Measurements from ENCODE around the gene SLC22A23.

DNA sequence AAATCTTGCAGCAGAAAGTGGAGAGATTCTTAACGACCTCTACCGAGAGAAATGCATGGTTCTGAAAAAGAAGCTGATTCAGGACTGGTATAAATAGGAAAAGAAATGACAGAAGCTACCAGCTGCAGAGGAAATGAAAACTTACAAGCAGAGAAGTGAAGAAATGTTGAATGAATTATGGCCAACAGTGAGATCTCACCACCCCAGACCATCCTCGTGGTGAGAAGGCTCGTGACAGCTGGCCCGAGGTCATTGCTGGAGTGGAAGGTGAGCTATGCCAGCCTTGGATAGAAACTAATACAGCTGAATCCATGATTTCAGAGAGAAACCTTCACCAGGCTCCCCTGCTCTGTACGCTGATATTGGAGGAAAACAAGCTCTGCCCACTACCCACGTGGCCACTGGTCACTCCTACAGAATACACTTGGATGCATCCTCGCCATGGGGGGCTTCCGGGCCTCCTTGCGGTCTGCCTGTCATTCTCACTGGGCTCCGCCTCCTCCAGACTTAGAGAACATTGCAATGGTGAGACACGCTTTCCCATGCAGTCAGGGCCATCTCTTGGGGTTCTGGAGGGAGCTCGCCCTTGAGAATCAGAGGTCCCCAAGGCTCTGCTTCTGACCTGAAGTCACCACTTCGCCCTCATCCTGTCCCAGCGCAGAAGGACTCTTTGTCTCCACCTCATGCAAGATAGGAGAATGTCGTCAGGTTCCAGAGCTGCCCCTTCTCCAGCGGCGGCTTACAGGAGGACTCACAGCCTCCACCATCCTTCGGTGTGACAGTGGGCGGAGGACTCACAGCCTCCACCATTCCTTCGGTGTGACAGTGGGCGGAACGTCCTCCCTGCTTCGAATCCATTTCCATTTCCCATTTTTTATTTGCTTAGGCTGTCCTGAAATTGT is 218.8 kb downstream of the SLC22A23 start:
- no peak for TF ChIP-seq POLR2A (IDR thresholded peaks at IDR 0.05)
- TF ChIP-seq, protein P1, sequence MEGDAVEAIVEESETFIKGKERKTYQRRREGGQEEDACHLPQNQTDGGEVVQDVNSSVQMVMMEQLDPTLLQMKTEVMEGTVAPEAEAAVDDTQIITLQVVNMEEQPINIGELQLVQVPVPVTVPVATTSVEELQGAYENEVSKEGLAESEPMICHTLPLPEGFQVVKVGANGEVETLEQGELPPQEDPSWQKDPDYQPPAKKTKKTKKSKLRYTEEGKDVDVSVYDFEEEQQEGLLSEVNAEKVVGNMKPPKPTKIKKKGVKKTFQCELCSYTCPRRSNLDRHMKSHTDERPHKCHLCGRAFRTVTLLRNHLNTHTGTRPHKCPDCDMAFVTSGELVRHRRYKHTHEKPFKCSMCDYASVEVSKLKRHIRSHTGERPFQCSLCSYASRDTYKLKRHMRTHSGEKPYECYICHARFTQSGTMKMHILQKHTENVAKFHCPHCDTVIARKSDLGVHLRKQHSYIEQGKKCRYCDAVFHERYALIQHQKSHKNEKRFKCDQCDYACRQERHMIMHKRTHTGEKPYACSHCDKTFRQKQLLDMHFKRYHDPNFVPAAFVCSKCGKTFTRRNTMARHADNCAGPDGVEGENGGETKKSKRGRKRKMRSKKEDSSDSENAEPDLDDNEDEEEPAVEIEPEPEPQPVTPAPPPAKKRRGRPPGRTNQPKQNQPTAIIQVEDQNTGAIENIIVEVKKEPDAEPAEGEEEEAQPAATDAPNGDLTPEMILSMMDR (IDR thresholded peaks at IDR 0.05) = no peak

Measured in stomach (tissue), 4 donors.